HG02852 (cell line): Measurements from ENCODE around the gene CCDC142.

Experiments
- ATAC-seq: cut with Tn5 transposase; IDR thresholded peaks from one replicate; pipeline ENCODE4 v1.9.1; 2021; ENCODE audit warnings: mild to moderate bottlenecking, moderate library complexity; ENCODE audit not compliant: unreplicated experiment

CCDC142 gene, protein sequence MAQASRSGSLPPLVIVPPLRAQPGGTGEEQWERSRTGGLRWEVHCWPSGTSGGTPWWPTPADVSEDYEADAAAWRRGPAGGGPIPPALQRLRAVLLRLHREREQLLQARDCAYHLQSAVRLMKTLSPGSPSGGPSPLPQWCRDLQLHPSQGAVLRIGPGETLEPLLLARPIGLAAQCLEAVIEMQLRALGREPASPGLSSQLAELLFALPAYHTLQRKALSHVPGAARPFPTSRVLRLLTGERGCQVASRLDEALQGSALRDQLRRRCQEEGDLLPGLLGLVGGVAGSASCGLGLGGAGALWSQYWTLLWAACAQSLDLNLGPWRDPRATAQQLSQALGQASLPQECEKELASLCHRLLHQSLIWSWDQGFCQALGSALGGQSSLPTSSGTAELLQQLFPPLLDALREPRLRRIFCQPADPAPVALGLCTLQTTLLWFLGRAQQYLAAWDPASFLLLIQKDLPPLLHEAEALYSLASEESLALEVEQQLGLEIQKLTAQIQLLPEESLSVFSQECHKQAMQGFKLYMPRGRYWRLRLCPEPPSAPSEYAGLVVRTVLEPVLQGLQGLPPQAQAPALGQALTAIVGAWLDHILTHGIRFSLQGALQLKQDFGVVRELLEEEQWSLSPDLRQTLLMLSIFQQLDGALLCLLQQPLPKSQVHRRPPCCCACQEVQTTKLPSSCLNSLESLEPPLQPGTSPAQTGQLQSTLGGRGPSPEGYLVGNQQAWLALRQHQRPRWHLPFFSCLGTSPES

DNA sequence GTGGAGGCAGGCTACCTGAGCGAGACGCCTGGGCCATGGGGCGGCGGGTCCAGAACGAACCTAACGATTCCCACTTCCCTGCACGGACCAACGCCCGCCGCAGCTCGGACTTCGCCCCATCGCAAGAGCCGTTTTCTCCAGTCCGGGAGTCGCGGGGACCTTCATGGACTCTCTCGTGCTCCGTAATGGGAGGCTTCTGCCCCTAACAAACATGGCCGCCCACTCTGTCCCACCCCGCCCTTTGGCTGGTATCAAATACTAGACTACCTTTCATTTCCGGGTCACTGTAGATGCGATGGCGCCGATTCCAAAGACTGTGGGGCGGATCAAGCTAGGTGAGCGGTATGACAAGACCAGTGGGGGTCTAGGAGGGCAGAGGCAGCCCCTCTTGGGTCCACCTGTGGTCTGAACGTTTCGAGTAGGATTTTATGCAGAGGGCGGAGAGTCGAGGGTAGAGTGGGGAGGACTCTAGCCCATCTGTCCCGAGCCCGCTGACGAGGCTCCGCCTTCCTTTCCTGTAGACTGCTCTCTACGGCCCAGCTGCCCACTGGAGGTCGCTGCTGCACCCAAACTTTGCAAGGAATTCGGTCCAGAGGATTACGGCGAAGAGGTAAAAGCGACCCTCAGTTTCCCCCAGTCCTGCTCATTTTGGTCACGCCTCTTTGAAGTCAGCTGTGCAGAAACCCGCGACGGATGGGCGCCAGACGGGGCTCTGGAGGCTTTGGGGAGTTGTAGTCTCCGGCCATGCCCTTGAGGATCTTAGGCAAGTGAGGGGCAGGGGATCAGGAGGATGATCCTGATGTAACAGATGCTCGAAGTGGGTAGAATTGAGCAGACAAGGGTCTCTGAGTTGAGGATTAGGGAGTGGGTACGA lies at the start of gene CCDC142, which contains the start of gene TTC31:
TSS of gene CCDC142 (minus strand) at position 198 of the 874 bp plus-strand sequence. CDS start at position 37, 161 bp downstream.
TSS of gene TTC31 (plus strand) at position 281 of the 874 bp plus-strand sequence. CDS start at position 296, 15 bp downstream.
- ATAC-seq, result peak; percentile 89

DNA sequence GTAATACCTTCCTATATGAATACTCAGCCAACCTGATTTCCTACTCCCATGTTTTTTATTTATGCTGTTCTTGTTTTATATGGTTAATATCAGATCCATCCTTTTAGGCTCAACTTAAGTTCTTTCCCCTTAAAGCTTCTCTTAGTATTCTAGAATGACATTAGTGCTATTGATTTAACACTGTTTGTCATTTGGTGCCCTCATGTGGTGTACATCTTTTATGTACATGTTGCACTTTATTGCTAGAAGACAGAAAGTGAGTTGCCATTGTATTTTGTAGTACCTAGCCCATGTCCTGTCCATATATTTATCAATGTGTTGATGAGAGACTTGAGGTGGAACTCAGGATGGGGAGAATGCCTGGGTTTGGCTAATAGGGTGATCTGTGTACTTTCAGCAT lies 49.4 kb upstream of the CCDC142 start:
- no peak for ATAC-seq

DNA sequence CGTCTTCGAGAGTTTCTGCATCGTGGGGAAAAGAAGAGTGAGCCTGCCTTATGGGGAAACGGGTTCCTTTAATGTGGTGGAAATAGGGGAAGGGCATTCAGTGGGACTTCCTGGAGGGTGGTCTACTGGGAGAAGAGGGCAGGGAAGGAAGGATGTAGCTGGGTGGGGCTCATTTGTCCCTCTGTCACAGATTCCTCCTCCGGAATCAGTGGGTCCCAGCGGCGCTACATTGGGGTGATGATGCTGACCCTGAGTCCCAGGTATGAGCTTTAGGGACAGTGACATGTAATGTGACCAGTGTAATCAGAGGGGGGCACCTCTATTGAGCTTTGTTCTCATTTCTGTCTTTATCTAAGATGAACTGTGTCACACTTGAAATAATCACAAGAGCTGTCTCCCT lies 48.9 kb upstream of the CCDC142 start:
- no peak for ATAC-seq

DNA sequence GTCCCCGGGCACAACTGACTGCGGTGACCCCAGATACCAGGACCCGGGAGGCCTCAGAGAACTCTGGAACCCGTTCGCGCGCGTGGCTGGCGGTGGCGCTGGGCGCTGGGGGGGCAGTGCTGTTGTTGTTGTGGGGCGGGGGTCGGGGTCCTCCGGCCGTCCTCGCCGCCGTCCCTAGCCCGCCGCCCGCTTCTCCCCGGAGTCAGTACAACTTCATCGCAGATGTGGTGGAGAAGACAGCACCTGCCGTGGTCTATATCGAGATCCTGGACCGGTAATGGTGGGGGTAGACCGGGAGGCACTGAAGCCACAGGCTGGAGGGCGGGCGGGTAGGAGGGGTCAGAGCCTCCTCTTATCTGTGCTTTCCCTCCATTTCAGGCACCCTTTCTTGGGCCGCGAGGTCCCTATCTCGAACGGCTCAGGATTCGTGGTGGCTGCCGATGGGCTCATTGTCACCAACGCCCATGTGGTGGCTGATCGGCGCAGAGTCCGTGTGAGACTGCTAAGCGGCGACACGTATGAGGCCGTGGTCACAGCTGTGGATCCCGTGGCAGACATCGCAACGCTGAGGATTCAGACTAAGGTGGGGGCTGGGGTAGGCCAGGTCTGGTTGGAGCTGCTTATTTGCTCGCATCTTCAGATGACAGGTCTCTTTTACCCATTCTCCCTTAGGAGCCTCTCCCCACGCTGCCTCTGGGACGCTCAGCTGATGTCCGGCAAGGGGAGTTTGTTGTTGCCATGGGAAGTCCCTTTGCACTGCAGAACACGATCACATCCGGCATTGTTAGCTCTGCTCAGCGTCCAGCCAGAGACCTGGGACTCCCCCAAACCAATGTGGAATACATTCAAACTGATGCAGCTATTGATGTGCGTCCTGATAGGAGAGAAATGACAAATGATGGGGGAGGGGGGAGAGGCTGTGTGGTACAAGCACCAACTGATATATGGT lies 47.7 kb upstream of the CCDC142 start:
- peak; percentile 34 for ATAC-seq

DNA sequence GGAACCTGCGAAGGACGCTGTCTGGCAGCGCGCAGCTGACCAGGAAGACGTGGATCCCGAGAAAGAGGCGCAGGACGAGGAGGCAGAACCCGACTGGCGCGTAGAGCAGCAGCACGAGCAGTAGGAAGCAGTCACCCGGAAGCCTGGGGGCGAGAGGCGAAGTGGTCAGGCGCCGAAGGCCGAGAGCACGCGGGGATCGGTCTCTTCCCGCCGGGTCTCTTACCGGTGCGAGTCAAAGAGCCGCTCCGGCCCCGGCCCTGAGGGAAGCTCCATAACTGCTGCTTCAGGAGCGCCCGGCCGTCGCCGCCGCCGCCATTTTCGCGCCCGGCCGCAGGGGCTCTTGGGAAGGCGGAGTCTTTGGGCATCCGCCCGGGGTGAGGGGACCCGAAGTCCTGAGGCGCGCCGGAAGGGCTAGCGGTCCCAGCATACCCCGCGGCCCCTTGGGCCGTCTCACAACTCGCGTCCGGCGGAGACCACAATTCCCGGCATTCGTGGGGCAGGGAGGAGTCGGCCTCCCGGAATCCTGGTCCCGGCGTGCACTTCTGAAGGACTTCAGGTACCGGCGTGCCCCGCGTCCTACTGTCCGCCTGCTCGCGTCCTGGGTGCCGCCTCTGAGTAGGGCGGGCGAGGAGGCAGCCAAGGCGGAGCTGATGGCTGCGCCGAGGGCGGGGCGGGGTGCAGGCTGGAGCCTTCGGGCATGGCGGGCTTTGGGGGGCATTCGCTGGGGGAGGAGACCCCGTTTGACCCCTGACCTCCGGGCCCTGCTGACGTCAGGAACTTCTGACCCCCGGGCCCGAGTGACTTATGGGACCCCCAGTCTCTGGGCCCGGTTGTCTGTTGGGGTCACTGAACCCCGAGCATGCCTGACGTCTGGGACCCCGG lies 46.8 kb upstream of the CCDC142 start, which contains the start of the genes AUP1 and HTRA2:
TSS of gene AUP1 (minus strand) at position 350 of the 882 bp plus-strand sequence. CDS start at position 273, 77 bp downstream.
TSS of gene HTRA2 (plus strand) at position 577 of the 882 bp plus-strand sequence. CDS start at position 651, 74 bp downstream.
- peak; percentile 79 for ATAC-seq

DNA sequence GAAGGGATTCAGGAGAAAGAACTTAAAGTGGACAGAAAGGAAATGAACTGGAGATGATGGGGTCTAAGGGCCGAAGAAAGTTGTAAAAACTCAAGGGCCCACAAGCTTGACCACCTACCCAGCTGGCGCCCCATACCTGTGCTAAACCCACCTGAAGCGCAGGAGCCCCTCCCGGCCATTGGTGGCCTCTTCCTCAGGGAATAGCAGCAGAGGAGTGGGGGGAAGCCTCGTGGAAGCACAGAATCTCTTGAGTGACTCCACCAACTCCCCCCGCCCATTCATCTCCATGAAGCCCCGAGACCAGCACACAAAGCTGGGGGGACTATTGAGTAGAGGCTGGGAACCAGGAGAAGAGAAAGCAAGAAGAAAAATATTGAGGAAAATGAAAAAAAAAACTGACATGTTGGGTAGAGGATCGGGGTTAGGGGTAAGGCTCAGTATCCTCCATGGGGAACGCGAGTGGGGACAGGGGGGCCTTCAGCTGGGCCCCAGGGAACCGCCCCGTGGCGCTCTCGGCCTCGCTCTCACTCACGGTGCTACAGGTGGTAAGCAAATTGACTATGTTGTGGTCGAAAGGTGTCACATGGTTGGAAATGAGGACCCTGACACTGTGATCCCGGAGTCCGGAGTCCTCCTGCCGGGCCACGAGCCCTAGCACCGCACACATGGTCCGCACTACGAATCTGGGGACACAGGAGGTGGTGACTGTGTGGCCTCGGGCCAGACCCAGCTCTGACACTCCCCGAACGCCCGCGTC lies 46.0 kb upstream of the CCDC142 start:
- peak; percentile 5 for ATAC-seq

DNA sequence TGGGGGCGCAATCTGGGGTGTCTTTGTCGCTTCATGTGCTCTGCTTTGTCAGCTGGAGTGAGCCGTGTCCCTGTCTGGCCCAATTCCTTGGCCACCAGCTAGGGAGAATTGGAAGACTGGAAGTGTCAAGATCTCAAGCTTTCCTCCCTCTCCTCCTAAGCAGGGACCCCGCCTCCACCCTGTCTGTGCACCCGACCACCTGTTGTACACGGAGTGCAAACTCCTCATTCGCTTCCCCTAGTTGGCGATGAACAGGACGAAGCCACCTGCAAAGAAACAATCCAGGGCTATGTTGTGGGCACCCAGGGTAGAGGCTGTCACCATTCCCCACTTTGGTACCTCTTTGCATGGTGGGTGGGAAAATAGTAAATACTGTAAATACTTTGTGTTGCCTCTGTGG lies 44.9 kb upstream of the CCDC142 start:
- no peak for ATAC-seq

DNA sequence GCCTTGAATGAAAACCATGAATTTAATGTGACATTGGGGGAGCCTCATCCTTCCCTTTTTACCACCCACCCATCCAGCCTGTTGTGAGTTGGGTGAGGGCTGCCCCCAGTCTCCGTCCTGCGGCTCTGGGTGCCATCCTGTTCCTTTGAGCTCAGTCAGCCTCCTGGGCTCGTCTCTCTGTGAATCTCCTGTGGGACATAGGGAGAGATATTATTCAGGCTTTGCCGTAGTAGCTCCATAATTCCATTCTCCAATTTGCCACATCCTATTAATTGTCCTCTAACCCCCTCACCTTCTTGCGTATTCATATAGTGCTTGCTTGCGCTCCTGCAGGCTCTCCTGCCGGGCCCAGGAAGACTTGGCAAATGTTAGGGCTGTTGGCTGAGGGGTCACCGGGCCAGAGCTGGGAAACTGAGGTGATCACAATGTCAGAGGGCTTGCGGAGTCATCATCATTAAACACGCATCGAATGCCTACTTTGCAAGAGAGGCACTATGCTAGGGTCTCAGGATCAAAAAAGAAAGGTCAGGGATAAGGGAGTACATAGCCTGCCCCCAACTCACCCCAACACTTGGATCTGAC lies 43.9 kb upstream of the CCDC142 start:
- no peak for ATAC-seq

DNA sequence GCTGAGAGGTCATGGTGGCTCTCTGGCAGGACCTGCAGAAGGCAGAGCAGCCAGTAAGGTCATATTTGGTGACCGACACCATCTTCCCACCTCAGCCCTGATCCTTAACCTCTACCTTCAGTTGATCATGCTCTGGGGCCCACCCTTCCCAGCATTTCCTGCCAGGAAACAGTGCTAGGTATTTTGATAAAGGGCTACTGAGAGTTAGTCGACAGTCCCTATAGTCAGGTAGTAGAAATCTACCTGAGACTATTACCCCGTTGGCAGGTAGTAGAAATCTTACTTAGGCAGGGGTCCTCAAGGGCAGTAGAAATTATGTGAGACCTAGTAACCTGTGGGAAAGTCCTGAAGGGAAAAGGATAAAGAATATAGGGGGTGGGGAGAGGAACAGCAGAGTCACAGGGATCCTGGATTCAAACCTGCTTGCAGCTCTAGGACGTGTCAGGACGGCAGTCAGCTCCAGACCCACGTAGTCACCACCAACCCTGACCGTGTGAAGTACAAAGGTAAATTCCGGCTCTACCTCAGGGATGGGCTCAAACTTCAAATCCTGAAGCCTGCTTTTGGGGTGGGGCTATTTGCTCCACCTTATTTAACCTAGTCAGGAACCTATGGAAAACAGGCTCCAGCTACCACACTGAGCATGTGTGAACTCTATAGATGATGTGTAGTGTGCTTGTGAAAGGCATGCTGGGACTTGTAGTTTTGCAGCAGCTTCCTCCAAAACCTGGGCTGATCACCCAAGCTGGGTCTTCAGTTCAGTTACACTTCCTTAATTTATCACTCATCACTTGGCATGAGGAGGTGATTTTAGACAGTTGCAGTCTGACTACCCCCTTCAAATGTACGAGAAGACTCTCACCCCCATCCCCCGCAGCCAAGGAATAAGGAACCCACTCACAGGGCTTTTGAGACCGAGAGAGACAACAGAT lies 43.2 kb upstream of the CCDC142 start, which contains the start of gene DQX1:
TSS of gene DQX1 (minus strand) at position 515 of the 932 bp plus-strand sequence. CDS start at position 13, 502 bp downstream.
- no peak for ATAC-seq

DNA sequence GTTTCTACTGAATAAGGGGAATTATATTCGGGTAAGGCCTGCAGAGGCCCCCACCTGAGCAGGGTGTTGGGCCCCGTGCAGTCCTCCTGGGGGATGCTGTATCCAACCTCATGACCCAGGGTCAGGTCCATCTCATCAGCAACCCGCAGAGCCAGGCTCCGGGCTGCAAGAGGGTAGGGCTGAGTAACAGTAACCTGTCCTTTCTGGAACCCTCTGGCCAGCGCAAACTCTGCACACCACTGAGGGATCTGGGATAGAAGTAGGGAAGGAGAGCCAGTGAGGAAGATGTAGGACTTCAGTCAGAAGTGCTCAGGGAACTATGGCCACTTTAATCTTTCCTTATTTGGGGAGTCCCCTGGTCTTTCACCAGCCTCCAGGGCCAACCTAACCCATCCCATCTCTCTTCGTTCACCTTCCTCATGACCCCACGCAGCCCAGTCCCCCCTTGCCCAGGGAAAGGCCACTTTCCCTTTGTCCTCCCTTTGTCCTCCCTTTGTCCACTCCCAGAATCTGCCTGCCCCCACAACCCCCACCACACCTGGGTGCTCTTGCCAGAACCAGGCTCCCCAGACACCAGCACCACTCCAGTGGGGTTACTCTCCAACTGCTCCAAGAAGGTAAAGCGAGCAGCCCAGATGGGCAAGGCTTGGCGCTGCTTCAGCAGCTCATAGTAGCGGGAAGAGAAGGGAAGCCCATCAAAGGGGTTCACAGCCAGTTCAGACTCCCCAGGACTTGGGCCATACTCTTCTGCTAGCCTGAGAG lies 42.3 kb upstream of the CCDC142 start:
- ATAC-seq, result no peak

DNA sequence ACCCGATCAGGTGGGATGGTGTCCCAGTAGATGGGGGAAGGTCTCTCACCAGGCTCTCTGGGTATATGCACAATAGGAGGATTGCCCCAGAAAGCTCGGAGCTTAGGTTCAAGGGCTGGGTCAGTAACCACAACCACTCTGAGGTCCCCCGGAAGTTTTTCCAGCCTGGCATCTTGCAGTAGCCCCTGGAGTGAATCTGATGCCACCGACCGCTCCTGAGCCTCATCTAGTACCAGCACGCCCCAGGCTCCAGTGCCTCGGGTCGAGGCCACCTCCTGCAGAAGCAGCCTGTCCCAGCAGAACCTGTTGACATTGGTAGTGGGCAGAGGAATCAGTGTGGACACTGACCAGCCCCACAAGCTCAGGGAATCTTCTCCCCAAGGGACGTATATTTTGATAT lies 41.2 kb upstream of the CCDC142 start:
- ATAC-seq, result no peak

DNA sequence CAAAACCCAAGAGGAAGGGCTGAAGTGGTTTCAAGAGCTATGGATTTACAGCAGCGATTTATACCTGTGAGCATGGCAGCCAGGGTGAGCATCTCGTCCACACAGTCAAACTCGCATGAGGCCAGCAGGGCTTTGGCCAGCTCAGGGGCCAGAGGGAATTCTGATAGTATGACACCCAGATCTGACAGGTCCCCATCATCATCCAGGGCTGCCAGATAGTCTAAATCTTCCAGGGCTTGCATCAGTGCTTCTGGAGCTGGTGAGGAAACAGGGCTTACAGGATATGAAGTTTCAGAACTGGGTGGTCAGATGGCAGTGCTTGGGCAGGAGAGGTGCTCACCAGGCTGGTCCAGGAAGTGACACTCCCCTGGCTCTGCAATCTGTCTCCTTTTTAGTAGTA lies 39.7 kb upstream of the CCDC142 start:
- ATAC-seq, result no peak

DNA sequence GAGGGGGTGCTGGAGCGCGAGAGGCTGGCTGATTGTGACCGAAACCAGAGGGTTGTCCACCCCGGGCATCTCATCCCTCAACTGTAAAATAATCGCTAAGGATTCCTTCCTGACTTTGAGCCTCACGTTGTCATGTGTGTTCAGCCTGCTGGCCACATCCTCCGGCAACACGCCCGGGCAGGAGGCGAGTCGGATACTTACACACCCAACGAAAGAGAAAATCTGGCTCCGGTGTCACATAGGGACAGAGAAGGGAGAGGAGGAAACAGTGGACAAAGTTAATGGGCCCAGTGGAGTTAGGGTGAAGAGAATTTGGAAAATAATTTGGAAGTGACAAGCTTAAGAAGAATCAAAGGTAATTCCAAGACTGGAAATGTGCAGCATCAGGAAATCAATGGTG lies 33.9 kb upstream of the CCDC142 start:
- no peak for ATAC-seq

DNA sequence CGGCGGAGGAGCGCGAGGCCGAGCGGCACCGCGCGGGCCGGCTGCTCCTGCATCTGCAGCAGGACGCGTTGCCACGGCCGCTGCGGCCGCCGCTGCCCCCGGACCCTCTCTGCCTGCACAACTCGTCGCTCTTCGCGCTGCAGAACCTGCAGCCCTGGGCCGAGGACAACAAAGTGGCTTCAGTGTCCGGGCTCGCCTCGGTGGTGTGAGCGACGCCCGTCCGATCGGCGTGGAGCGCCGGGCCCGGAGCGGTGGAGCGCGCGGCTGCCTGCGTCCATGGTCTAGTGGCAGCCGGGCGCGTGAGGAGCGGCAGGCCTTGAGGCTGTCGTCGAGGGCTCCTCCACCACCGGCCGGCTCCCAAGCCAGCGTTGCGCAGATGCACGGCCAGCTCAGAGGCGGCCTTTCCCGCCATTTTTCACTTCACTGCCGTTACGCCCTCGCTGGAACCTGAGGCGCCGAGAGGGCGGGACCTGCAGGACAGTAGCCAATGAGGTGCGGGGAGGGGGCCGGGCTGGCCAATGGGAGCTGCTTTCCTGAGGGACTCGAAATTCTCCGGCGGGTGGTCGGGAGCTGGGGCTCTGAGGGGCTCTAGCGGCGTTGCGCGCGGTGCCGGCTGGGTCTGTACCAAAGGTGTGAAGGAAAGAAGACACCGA lies 33.3 kb upstream of the CCDC142 start:
- ATAC-seq, result no peak
